Activated T-helper 1 cell treated with anti-CD3 and anti-CD28 coated beads, Interleukin-12 subunit alpha, Interleukin-12 subunit beta, Interleukin-2, Interleukin-4 antibody, amounts not matched to agents 30 ng/mL and 10 ng/mL and 1 ng/mL, durations not matched to agents 14 hours and 24 hours and 36 hours (primary cell): ENCODE data around the gene RASGRF2. TPM values are rescaled to one million over a fixed set of nuclear protein-coding genes. Genes with fewer than 3 reads are reported as not detected.
"Not testable (repeated sequence)": the region's sequence is repeated elsewhere in the genome, so short reads cannot be mapped to it uniquely, and the experiment has no call there.

Source experiments
- DNase-seq: peaks from one replicate; pipeline ENCODE4 v3.0.0; 2021; ENCODE audit warnings: low spot score
- H3K27ac Mint-ChIP-seq: one replicate; pipeline ENCODE4 v1.8.0; 2021; ENCODE audit warnings: mild to moderate bottlenecking, mixed read lengths
- H3K27me3 Mint-ChIP-seq: one replicate; pipeline ENCODE4 v1.8.0; 2022; ENCODE audit warnings: mild to moderate bottlenecking, moderate library complexity, mixed read lengths; ENCODE audit not compliant: insufficient read depth
- H3K36me3 Mint-ChIP-seq: one replicate; pipeline ENCODE4 v1.8.0; 2021; ENCODE audit warnings: low read depth, mixed read lengths
- H3K4me1 Mint-ChIP-seq: one replicate; pipeline ENCODE4 v1.8.0; 2021; ENCODE audit warnings: low read depth, mixed read lengths
- H3K4me3 Mint-ChIP-seq: one replicate; pipeline ENCODE4 v1.8.0; 2021; ENCODE audit warnings: mild to moderate bottlenecking, moderate library complexity, mixed read lengths
- H3K9me3 Mint-ChIP-seq: one replicate; pipeline ENCODE4 v1.8.0; 2021; ENCODE audit warnings: mixed read lengths
- intact Hi-C: fragments of 100-400 bp; cut with micrococcal nuclease; formaldehyde crosslinking; loops from one replicate; pipeline ENCODE4 v1.15.1; 2024
- total RNA-seq: library from RNA; stranded (reverse); gene quantifications from 2 replicates; pipeline ENCODE4 v1.2.3, GENCODE V29; 2022

RASGRF2 gene
- total RNA-seq, 1 donor from 2014 or later = 22.6 TPM

DNA sequence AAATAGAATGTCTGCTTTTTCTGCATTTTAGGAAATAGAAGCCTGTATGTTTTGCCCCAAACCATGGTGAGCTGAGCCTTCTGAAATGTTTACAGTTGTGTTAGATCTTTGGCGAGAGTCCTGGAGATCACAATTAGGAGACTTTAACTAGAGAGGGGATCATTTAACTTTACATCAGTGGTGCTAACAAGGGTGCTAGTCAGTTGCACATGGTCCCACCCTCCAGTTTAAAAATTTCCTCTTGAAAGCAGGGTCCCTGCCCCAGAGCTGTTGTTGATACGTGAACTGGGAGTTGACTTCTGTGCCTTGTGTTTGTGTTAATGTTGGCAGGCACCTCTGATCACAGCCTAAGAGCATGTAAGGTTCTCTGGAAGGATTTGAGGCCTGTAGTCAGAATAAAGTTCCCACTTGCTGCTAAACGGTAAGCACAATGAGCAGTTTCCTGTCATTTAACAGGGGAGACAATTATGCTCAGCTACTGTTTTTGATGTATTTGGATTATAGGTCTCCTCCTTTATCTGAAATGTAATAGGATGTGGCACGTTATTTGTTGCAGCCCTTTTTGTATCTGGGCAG is 43.7 kb downstream of the RASGRF2 start:
- DNase-seq = no peak
- no peaks in the 10 kb centered on the region for H3K27me3 Mint-ChIP-seq
- no peaks in the 10 kb centered on the region for H3K9me3 Mint-ChIP-seq
- no peak overlapping the region for H3K4me3 Mint-ChIP-seq
- peaks cover 56% of the 10 kb centered on the region for H3K4me1 Mint-ChIP-seq
- H3K27ac Mint-ChIP-seq = no peak overlapping the region
- intact Hi-C loops = no loop called here
- peaks cover 11% of the 10 kb centered on the region for H3K36me3 Mint-ChIP-seq

DNA sequence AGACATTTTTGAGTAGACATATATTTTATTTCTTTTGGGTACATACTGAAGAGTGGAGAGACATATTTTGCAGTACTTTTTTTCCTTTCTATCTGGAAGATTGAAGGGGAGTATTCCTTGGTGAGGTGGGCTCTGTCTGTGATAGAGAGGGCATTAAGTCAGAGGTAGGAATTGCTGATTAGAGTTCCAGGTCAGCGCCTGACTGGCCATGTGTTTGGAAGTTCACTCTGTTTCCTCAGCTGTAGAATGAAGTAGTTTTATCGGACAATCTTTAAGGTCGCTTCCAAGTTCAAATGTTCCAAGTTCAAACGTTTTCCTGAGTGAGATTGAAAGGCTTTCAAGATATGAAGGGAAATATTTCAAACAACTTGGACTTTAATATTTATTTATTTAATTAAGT is 45.5 kb downstream of the RASGRF2 start:
- Mint-ChIP-seq H3K4me1 (peaks cover 54% of the 10 kb centered on the region), H3K4me3 (peak overlapping the region; percentile 25), H3K9me3 (no peaks in the 10 kb centered on the region), H3K36me3 (peaks cover 10% of the 10 kb centered on the region), H3K27me3 (no peaks in the 10 kb centered on the region), H3K27ac (peak overlapping the region; percentile 16)
- DNase-seq = no peak
- intact Hi-C loops = loop anchor here (2.0 to 5.0 kb wide), 3 partner anchors 103 to 598 kb away; partner anchors contain the start of gene ZFYVE16

DNA sequence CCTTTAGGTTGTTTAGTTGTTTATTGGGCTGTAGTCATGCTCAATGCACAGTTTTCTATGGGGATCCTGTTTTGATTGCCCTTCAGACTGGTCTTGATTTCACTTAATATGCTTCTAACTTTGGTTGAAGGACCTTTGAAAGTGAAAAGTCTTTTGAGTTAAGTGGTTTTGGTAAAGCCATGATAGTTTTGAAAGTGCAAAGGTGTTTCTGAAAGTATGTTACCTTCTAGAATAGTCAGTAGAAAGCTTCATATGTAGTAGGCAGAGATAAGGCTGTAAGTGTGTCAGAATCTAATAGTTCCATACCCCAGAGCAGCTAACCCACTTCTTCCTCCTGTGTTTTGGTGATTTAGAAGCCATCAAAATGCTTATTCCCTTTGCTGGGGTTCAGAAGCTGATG is 46.1 kb downstream of the RASGRF2 start:
- intact Hi-C loops = loop anchor here (2.0 to 5.0 kb wide), 3 partner anchors 103 to 599 kb away; partner anchors contain the start of gene ZFYVE16
- peak overlapping the region; percentile 81 for H3K27ac Mint-ChIP-seq
- peaks cover 10% of the 10 kb centered on the region for H3K36me3 Mint-ChIP-seq
- no peaks in the 10 kb centered on the region for H3K9me3 Mint-ChIP-seq
- no peak for DNase-seq
- H3K4me3 Mint-ChIP-seq = peak overlapping the region; percentile 71
- H3K4me1 Mint-ChIP-seq = peaks cover 54% of the 10 kb centered on the region
- no peaks in the 10 kb centered on the region for H3K27me3 Mint-ChIP-seq

DNA sequence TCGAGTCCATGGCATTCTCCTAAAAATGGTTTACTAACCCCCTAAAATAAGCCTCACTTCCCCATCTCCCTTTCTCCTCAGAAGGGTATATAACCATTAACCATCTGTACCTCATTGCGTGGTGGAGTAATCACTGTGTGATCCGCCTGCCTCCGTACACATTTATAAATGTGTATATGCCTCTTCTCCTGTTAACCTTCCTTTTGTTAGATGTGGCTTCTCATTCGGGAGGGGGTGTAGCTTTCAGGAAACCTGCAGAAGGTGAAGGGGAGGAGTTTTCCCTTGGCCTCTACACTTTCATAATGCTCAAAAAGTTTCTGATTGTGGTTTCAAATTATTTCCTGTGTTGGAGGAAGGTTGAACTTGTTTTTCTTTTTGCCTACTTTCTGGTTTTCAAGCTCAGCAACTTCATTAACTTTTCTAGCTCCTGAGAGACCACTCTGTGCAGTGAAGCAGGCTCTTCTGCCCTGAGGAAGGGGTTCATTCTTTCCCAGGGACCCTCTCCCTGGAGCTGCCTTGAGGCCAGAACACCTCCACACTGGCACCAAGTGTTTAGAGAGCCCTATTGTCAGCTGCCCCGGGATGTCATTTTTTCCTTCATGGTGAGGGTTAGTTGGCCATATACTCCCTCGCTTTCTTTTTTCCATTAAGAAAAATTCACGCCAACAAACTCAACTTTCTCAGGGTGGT is 46.9 kb downstream of the RASGRF2 start:
- intact Hi-C loops = loop anchor here (1.0 to 5.0 kb wide), 8 partner anchors 9 to 600 kb away; partner anchors contain the start of gene ZFYVE16
- peaks cover 54% of the 10 kb centered on the region for H3K4me1 Mint-ChIP-seq
- peaks cover 10% of the 10 kb centered on the region for H3K36me3 Mint-ChIP-seq
- no peaks in the 10 kb centered on the region for H3K27me3 Mint-ChIP-seq
- peak overlapping the region; percentile 71 for H3K4me3 Mint-ChIP-seq
- peak; percentile 50 for DNase-seq
- H3K9me3 Mint-ChIP-seq = no peaks in the 10 kb centered on the region
- peak overlapping the region; percentile 81 for H3K27ac Mint-ChIP-seq

DNA sequence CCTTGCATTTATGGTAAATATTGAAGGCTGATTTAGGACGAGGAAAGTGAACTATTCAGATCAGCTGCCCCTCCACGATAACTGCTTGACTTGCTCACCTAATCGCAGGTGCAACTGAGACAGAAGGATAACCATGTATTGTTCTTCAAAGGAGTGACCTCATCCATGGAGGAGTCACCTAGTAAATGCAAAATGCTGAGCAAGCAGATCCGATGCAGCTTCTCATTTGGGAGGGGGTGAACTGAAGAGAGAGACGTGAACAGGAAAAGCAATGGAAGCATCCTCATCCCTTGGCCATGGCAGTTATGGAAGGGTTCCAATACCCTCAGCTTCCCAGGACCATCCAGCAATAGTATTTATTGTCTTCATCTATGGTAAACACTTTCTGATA is 47.5 kb downstream of the RASGRF2 start:
- intact Hi-C loops = loop anchor here (1.0 to 5.0 kb wide), 8 partner anchors 9 to 600 kb away; partner anchors contain the start of gene ZFYVE16
- peaks cover 10% of the 10 kb centered on the region for H3K36me3 Mint-ChIP-seq
- H3K27me3 Mint-ChIP-seq = no peaks in the 10 kb centered on the region
- H3K27ac Mint-ChIP-seq = peak overlapping the region; percentile 81
- H3K4me1 Mint-ChIP-seq = peaks cover 54% of the 10 kb centered on the region
- peak overlapping the region; percentile 71 for H3K4me3 Mint-ChIP-seq
- no peaks in the 10 kb centered on the region for H3K9me3 Mint-ChIP-seq
- DNase-seq = no peak

DNA sequence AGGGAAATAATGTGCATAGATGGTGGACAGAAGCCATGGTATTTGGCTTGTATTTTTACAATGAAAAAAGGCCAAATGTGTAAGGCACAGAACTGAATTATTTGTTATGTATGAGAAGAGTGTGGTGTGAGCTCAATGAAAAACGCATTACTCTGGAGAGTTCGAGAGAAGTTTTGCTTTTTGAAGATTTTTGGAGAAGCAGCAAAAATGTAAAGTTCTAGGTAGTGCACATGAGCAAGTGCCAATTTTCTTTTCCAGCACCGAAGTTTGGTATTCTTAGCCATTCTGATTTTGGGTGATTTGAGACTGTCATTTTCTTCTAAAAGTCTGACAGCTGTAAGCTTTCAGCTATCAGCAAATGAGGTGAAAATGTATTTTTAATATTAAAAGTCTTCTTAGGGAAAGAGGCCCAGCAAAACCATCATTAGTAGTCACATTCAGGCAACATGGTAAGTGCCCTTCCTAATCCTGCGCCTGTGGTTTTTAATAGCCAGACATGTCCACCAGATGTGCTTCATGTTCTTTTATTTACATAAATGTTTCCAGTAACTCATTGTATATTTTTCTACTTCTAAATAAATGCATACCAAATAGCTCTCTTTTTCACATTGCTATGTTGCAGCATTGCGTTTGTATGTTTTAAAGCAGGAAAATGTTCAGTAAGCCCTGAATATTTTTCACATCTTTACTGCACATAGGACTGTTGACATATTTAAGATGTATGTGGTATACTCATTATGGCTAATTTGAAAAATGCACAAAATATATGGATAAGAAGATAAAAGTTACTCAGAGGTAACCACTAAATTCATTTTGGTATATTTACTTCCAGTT is 50.4 kb downstream of the RASGRF2 start:
- intact Hi-C loops = no loop called here
- no peak overlapping the region for H3K4me3 Mint-ChIP-seq
- no peak overlapping the region for H3K27ac Mint-ChIP-seq
- H3K27me3 Mint-ChIP-seq = no peaks in the 10 kb centered on the region
- H3K36me3 Mint-ChIP-seq = peaks cover 4% of the 10 kb centered on the region
- DNase-seq = no peak
- peaks cover 42% of the 10 kb centered on the region for H3K4me1 Mint-ChIP-seq
- H3K9me3 Mint-ChIP-seq = no peaks in the 10 kb centered on the region

DNA sequence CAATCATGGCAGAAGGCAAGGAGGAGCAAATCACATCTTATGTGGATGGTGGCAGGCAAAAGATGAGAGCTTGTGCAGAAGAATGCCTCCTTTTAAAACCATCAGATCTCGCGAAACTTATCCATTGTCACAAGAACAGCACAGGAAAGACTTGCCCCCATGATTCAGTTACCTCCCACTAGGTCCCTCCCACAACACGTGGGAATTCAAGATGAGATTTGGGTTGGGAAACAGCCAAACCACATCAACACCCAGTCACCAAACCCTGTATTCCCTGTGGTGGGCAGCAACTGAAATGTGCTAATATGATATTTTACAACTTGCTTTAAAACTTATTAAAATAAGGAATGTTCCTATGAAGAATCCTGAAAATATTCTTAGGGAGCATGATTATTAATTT is 54.2 kb downstream of the RASGRF2 start:
- intact Hi-C loops = no loop called here
- Mint-ChIP-seq H3K27me3 (no peaks in the 10 kb centered on the region), H3K36me3 (peaks cover 6% of the 10 kb centered on the region), H3K4me3 (no peak overlapping the region), H3K27ac (no peak overlapping the region), H3K9me3 (no peaks in the 10 kb centered on the region), H3K4me1 (peaks cover 44% of the 10 kb centered on the region)
- no peak for DNase-seq

DNA sequence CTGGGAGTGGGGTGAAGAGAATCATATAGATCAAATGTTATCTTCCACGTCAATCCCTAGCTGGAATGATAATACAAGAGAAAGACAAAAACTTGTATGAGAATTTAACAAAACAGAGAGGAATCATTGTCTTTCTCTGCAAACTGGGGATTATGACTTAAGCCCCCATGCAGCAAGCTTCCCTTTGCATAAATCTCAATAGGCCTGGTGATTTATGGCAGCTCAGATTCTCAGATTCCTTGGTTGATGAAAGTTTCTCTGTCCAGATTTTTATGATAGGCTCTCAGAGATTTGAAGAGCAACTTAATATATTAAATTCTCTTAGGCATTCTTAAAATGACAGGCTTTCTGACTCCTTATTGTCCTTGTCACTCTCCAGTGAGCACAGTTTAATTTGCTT is 56.0 kb downstream of the RASGRF2 start:
- no peaks in the 10 kb centered on the region for H3K27me3 Mint-ChIP-seq
- peaks cover 52% of the 10 kb centered on the region for H3K4me1 Mint-ChIP-seq
- DNase-seq = no peak
- H3K27ac Mint-ChIP-seq = no peak overlapping the region
- intact Hi-C loops = loop anchor here (5.0 kb wide), 1 partner anchor 1024 kb away; the partner anchor contains the start of gene MTX3
- H3K4me3 Mint-ChIP-seq = no peak overlapping the region
- H3K36me3 Mint-ChIP-seq = peaks cover 6% of the 10 kb centered on the region
- H3K9me3 Mint-ChIP-seq = no peaks in the 10 kb centered on the region

DNA sequence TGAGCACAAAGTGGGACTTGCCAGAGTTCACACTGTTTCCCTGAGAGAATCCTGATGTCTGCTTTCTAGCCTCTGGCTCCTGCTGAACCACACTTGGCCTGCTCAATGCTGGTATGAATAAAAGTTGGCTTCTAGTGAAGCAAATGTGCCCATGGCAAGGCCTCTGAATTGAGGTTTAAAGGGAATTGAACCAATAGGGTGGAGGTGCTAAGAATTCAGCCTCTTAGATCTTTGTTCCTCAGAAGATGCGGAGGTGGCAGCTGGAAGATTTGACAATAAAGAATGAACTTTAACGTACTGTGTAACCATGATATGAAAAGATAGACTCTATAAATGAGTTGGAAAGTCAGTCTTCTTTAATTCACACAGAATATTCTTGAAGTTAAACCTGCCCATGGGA is 57.2 kb downstream of the RASGRF2 start:
- Mint-ChIP-seq H3K9me3 (no peaks in the 10 kb centered on the region), H3K27me3 (no peaks in the 10 kb centered on the region), H3K4me3 (peak overlapping the region; percentile 11), H3K36me3 (peaks cover 6% of the 10 kb centered on the region), H3K27ac (peak overlapping the region; percentile 60), H3K4me1 (peaks cover 62% of the 10 kb centered on the region)
- DNase-seq = no peak
- intact Hi-C loops = loop anchor here (5.0 kb wide), 1 partner anchor 1025 kb away; the partner anchor contains the start of gene MTX3

DNA sequence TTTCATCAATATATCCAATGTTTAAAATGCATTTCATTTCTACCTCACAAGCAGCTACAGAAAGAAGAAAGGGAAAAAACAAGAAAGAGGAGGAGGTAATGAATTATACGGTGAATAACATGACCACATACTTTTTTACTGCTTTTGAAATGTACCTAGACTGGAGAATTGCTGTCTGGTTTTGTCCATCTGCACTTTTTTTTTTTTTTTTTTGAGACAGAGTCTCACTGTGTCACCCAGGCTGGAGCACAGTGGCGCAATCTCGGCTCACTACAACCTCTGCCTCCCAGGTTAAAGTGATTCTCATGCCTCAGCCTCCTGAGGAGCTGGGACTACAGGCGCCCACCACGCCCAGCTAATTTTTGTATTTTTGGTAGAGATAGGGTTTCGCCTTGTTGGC is 58.4 kb downstream of the RASGRF2 start:
- DNase-seq, H3K36me3 Mint-ChIP-seq, H3K9me3 Mint-ChIP-seq, H3K27me3 Mint-ChIP-seq: not testable (repeated sequence)
- Mint-ChIP-seq H3K4me1 (peaks cover 68% of the 10 kb centered on the region), H3K4me3 (peak overlapping the region; percentile 19), H3K27ac (peak overlapping the region; percentile 60)
- intact Hi-C loops = loop anchor here (1.0 to 5.0 kb wide), 5 partner anchors 11 to 1026 kb away; partner anchors contain the start of gene MTX3

DNA sequence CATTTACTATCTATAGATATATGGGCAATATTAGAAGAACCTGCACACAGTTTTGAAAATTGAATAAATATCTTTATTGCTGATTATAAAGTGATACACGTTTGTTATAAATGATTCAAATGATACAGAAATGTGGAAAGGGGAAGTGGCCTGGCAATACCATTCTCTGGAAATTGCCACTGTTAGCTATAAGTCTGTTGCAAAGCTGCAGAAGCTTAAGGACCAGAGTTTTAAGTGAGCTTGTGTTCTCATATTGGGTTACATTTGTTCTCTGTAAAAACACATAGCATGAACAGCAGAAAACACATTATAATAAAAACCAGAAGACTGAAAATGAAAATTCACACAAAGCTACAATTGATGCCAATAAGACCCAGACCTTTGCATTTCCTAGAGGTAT is 59.6 kb downstream of the RASGRF2 start:
- Mint-ChIP-seq H3K4me1 (peaks cover 61% of the 10 kb centered on the region), H3K27ac (no peak overlapping the region), H3K36me3 (peaks cover 4% of the 10 kb centered on the region), H3K27me3 (no peaks in the 10 kb centered on the region), H3K9me3 (no peaks in the 10 kb centered on the region), H3K4me3 (no peak overlapping the region)
- DNase-seq = no peak
- intact Hi-C loops = loop anchor here (5.0 kb wide), 1 partner anchor 1027 kb away; the partner anchor contains the start of gene MTX3

DNA sequence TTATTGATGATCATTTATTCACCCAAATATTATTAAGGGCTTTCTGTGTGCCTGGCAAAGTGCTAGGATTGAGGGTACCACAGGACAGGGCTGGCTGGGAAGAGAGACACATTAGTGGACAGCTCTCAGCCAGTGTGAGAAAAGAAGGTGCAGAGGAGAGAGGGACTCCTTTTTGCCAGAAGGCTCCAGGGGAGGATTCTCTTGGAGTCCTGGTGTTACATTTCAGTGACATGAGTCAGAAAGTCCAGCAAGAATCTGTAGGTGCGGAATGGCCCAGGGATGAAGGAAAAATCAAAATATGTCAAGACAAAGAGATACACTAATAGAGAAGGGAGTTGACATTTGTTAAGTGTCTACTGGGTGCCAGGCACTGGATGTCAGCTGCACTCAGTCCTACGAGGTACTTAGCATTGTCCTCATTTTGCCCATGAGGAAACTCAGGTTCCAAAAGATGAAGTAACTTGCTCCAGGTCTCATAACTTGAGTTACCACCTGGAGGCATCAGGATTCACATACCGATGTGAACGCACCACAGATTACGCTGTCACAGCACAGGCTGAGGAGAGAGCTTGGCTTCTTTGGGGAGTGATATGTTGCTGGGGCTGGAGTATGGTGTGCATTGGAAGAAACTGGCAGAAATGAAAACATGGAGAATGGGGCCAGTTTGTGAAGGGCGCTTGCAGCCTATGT is 60.5 kb downstream of the RASGRF2 start:
- H3K4me3 Mint-ChIP-seq = no peak overlapping the region
- no peak overlapping the region for H3K27ac Mint-ChIP-seq
- intact Hi-C loops = no loop called here
- H3K36me3 Mint-ChIP-seq = peaks cover 4% of the 10 kb centered on the region
- no peak for DNase-seq
- no peaks in the 10 kb centered on the region for H3K27me3 Mint-ChIP-seq
- peaks cover 61% of the 10 kb centered on the region for H3K4me1 Mint-ChIP-seq
- H3K9me3 Mint-ChIP-seq = no peaks in the 10 kb centered on the region
